ENCODE measurements around the gene GRXCR2. TPM values are rescaled to one million over a fixed set of nuclear protein-coding genes. Genes with fewer than 3 reads are reported as not detected.

GRXCR2 gene
- total RNA-seq (2016; rRNA removed; fragmentation: Illumina TruSeq; extraction: Trizol) = not detected in 2 replicates
- not detected in 2 replicates for total RNA-seq (2016; cell fraction: cytosol; rRNA removed; fragmentation: Illumina TruSeq; extraction: Trizol; ENCODE audit: low read depth)
- total RNA-seq (2016; cell fraction: insoluble cytoplasmic fraction; rRNA removed; fragmentation: Illumina TruSeq; extraction: Trizol) = not detected in 2 replicates
- total RNA-seq (2016; cell fraction: membrane; rRNA removed; fragmentation: Illumina TruSeq; extraction: Trizol) = not detected in 2 replicates
- total RNA-seq (2016; cell fraction: nucleus; rRNA removed; fragmentation: Illumina TruSeq; extraction: Trizol) = not detected in 2 replicates
- not detected in 2 replicates for polyA plus RNA-seq (2011; rRNA removed)
- not detected in 2 replicates for polyA plus RNA-seq (2011; cell fraction: cytosol; rRNA removed)
- not detected in 2 replicates for polyA plus RNA-seq (2011; cell fraction: nucleus; rRNA removed)
- not detected in 2 replicates for polyA plus RNA-seq (2012)
- polyA plus RNA-seq (2016; cell fraction: cytosol; fragmentation: Illumina TruSeq; extraction: Trizol; ENCODE audit: low read depth) = not detected in 2 replicates
- not detected in 2 replicates for polyA plus RNA-seq (2016; cell fraction: insoluble cytoplasmic fraction; fragmentation: Illumina TruSeq; extraction: Trizol; ENCODE audit: low read depth)
- polyA plus RNA-seq (2016; cell fraction: membrane; fragmentation: Illumina TruSeq; extraction: Trizol; ENCODE audit: low read depth) = not detected in 2 replicates
- polyA plus RNA-seq (2016; cell fraction: nucleus; fragmentation: Illumina TruSeq; extraction: Trizol; ENCODE audit: insufficient read depth, low read depth) = not detected in 2 replicates
- not detected in 2 replicates for polyA minus RNA-seq (2011; rRNA and poly(A)+ RNA removed; ENCODE audit: low replicate concordance)
- not detected in 2 replicates for polyA minus RNA-seq (2011; cell fraction: cytosol; rRNA and poly(A)+ RNA removed)
- polyA minus RNA-seq (2011; cell fraction: nucleus; rRNA and poly(A)+ RNA removed) = not detected in 2 replicates
- Bru-seq, nascent RNA = percentile 8 among the genes with signal in this experiment
- BruChase-seq, experiment 1, labeled RNA remaining after a 6-hour chase = percentile 6 among the genes with signal in this experiment
- BruChase-seq, experiment 2, labeled RNA remaining after a 2-hour chase = percentile 3 among the genes with signal in this experiment
- long read RNA-seq, experiment 1 = 0 reads
- long read RNA-seq, experiment 2 = 0 reads

GRCh38 chr5:145872914-145873313 is at the start of gene GRXCR2:
TSS of gene GRXCR2 (minus strand) at chr5:145873014. CDS start at chr5:145872968, 46 bp downstream.
- 38% methylated on average over 3 of the region's 3 CpGs for whole genome bisulfite sequencing (ENCODE audit: low lambda C conversion rate)
- CTCF ChIA-PET (ENCODE audit: low intra/inter-chr PET ratio, low total read pairs) = no interaction called here
- TF ChIP-seq ZBTB20 (CRISPR knock-in tag; IDR thresholded peaks at IDR 0.05; ENCODE audit: borderline replicate concordance, low read depth) (no peak), U2AF2 (IDR thresholded peaks at IDR 0.05; ENCODE audit: low read depth, low read length) (no peak), HES4 (CRISPR knock-in tag; IDR thresholded peaks at IDR 0.05; ENCODE audit: borderline replicate concordance) (no peak), SKI (IDR thresholded peaks at IDR 0.05; ENCODE audit: partially characterized antibody) (no peak), ZNF33A (CRISPR knock-in tag; IDR thresholded peaks at IDR 0.05; ENCODE audit: borderline replicate concordance) (no peak), ZFY (CRISPR knock-in tag; IDR thresholded peaks at IDR 0.05) (no peak), TBX3 (IDR thresholded peaks at IDR 0.05; ENCODE audit: borderline replicate concordance) (no peak), NBN (conservative IDR thresholded peaks at IDR 0.05) (no peak), DDIT3 (CRISPR knock-in tag; IDR thresholded peaks at IDR 0.05) (no peak), TFDP1 (CRISPR knock-in tag; IDR thresholded peaks at IDR 0.05; ENCODE audit: borderline replicate concordance) (no peak), MXD1 (CRISPR knock-in tag; IDR thresholded peaks at IDR 0.05) (no peak), STAT6 (CRISPR knock-in tag; IDR thresholded peaks at IDR 0.05; ENCODE audit: borderline replicate concordance) (no peak), ZNF792 (CRISPR knock-in tag; IDR thresholded peaks at IDR 0.05) (no peak), CREB1 (IDR thresholded peaks at IDR 0.05) (no peak), CREB1 (CRISPR knock-in tag; IDR thresholded peaks at IDR 0.05) (no peak), SMAD9 (CRISPR knock-in tag; IDR thresholded peaks at IDR 0.05) (no peak), ZNF652 (CRISPR knock-in tag; IDR thresholded peaks at IDR 0.05; ENCODE audit: borderline replicate concordance, low read depth) (no peak), SIX1 (CRISPR knock-in tag; IDR thresholded peaks at IDR 0.05; ENCODE audit: borderline replicate concordance) (no peak)

More at GRCh38 chr5:145872914-145873313, at the start of gene GRXCR2:
- Histone ChIP-seq H3K36me3 (replicated peaks in 1 of 2; ENCODE audit: control insufficient read depth in 1 of 2, insufficient read depth in 2 of 2, low read length in 2 of 2) (no peaks in the 10 kb centered on the region), H3K4me3 (replicated peaks in 1 of 3; ENCODE audit: insufficient read depth in 1 of 3, low read depth in 2 of 3, low read length in 3 of 3) (no peak within 1 kb of the TSS), H3K4me1 (ENCODE audit: insufficient read depth, low read length) (peaks cover 9% of the 10 kb centered on the region), H3K9me3 (ENCODE audit: low read length) (no peaks in the 10 kb centered on the region), H3K9ac (ENCODE audit: insufficient read depth, low read depth, low read length) (no peak within 1 kb of the TSS), H2AFZ (ENCODE audit: low read length) (no peak within 1 kb of the TSS), H3K4me2 (ENCODE audit: low read depth, low read length) (no peak within 1 kb of the TSS), H3K27me3 (ENCODE audit: control insufficient read depth in 1 of 2, insufficient read depth in 2 of 2, low read length in 2 of 2) (no peaks in the 10 kb centered on the region), H3K79me2 (ENCODE audit: insufficient read depth, low read length) (no peaks in the 10 kb centered on the region), H3K27ac (ENCODE audit: extremely low read length, insufficient read depth, low read length) (no peak within 1 kb of the TSS), H4K20me1 (ENCODE audit: insufficient read depth, low read length) (no peaks in the 10 kb centered on the region)
- BruUV-seq (replicated peaks) = no TSS peak
- DNase-seq (ENCODE audit: low spot score) = no peak
- ATAC-seq = no peak
- in situ Hi-C loops (cut with HindIII; ENCODE audit: extremely low pct_ligation_motif_present, low pct_unique_long_range_greater_than_20kb) (no loop called here), intact Hi-C loops (cut with micrococcal nuclease; ENCODE audit: unreplicated experiment) (no loop called here)
- POLR2A ChIA-PET = no interaction called here
- no peak for FAIRE-seq
